ENCODE measurements around the gene KCTD15. TPM values are rescaled to one million over a fixed set of nuclear protein-coding genes. Genes with fewer than 3 reads are reported as not detected.

The KCTD15 gene
- total RNA-seq, 1 experiment from 2014 or later: 41.5 TPM

DNA sequence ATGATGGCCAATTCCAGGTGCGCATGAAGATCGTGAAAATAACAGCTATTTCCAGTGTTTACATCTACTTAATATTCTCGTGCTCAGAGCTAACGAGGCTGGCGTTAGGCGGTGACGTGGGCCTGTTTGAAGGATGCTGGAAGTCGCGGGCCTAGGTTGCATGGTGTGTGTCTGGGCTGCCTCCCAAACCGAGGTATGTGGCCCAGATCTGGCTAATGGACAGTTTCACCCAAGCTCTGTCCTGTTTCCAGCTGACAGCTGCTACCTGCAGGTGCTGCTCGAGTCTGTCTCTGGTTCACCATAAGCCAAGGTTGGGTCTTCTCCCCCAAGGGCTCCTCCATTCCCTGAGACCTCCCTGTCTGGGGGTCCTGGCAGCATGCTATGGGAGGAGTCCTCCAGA, 40.5 kb upstream of the KCTD15 start (continued):
- TF ChIP-seq NR2C2 (CRISPR knock-in tag; IDR thresholded peaks at IDR 0.05): no peak
- TF ChIP-seq ZNF263 (CRISPR knock-in tag; IDR thresholded peaks at IDR 0.05; ENCODE audit: low read depth): no peak
- no peak for TF ChIP-seq ZBTB21 (CRISPR knock-in tag; IDR thresholded peaks at IDR 0.05; ENCODE audit: borderline replicate concordance)
- TF ChIP-seq RELA (CRISPR knock-in tag; IDR thresholded peaks at IDR 0.05; ENCODE audit: borderline replicate concordance): no peak

DNA sequence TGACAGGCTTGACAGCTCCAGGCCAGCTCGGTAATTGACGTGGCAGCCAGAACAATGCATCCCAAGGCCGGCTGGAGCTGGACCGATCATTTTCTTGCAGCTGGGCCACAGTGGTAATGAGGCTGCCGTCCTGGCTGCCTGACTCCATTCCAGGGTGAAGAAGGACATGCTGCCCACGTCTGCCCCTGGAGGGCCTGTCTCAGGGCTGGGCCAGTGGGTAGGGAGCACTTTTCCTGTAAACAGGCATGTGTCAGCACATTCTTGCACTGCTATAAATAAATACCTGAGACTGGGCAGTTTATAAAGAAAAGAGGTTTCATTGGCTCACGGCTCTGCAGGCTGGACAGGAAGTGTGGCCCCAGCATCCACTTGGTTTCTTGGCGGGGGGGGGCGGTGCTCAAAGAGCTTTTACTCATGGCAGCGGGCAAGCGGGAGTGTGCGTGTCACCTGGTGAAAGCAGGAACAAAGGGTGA, 38.1 kb upstream of the KCTD15 start:
- POLR2A ChIA-PET: no interaction called here
- DNase-seq (ENCODE audit: low spot score) (no peak), ATAC-seq (no peak)
- H3K9me3 Mint-ChIP-seq: peaks cover 3% of the 10 kb centered on the region; the same call in 1 of the 2 replicates
- peak overlapping the region; percentile 53; the same call in 1 of the 2 replicates for H3K27ac Mint-ChIP-seq
- no peaks in the 10 kb centered on the region for H3K27me3 Mint-ChIP-seq (ENCODE audit: low read depth)
- H3K36me3 Mint-ChIP-seq: peaks cover 3% of the 10 kb centered on the region; the same call in 1 of the 2 replicates
- TF ChIP-seq, protein P1, sequence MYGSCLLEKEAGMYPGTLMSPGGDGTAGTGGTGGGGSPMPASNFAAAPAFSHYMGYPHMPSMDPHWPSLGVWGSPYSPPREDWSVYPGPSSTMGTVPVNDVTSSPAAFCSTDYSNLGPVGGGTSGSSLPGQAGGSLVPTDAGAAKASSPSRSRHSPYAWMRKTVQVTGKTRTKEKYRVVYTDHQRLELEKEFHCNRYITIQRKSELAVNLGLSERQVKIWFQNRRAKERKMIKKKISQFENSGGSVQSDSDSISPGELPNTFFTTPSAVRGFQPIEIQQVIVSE (CRISPR knock-in tag; IDR thresholded peaks at IDR 0.05; ENCODE audit: borderline replicate concordance): no peak
- no peak for TF ChIP-seq TEAD1 (CRISPR knock-in tag; IDR thresholded peaks at IDR 0.05)
- no peak for TF ChIP-seq JUN (CRISPR knock-in tag; IDR thresholded peaks at IDR 0.05)
- no peak for TF ChIP-seq MYBL2 (CRISPR knock-in tag; IDR thresholded peaks at IDR 0.05)
- no peak for TF ChIP-seq ZNF416 (CRISPR knock-in tag; IDR thresholded peaks at IDR 0.05)
- TF ChIP-seq JAZF1 (CRISPR knock-in tag; IDR thresholded peaks at IDR 0.05): no peak
- TF ChIP-seq, protein P2, sequence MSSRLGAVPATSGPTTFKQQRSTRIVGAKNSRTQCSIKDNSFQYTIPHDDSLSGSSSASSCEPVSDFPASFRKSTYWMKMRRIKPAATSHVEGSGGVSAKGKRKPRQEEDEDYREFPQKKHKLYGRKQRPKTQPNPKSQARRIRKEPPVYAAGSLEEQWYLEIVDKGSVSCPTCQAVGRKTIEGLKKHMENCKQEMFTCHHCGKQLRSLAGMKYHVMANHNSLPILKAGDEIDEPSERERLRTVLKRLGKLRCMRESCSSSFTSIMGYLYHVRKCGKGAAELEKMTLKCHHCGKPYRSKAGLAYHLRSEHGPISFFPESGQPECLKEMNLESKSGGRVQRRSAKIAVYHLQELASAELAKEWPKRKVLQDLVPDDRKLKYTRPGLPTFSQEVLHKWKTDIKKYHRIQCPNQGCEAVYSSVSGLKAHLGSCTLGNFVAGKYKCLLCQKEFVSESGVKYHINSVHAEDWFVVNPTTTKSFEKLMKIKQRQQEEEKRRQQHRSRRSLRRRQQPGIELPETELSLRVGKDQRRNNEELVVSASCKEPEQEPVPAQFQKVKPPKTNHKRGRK (CRISPR knock-in tag; IDR thresholded peaks at IDR 0.05; ENCODE audit: borderline replicate concordance): no peak
- TF ChIP-seq, protein P3, sequence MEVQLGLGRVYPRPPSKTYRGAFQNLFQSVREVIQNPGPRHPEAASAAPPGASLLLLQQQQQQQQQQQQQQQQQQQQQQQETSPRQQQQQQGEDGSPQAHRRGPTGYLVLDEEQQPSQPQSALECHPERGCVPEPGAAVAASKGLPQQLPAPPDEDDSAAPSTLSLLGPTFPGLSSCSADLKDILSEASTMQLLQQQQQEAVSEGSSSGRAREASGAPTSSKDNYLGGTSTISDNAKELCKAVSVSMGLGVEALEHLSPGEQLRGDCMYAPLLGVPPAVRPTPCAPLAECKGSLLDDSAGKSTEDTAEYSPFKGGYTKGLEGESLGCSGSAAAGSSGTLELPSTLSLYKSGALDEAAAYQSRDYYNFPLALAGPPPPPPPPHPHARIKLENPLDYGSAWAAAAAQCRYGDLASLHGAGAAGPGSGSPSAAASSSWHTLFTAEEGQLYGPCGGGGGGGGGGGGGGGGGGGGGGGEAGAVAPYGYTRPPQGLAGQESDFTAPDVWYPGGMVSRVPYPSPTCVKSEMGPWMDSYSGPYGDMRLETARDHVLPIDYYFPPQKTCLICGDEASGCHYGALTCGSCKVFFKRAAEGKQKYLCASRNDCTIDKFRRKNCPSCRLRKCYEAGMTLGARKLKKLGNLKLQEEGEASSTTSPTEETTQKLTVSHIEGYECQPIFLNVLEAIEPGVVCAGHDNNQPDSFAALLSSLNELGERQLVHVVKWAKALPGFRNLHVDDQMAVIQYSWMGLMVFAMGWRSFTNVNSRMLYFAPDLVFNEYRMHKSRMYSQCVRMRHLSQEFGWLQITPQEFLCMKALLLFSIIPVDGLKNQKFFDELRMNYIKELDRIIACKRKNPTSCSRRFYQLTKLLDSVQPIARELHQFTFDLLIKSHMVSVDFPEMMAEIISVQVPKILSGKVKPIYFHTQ (CRISPR knock-in tag; IDR thresholded peaks at IDR 0.05): no peak
- no peak for TF ChIP-seq HMGA2 (CRISPR knock-in tag; IDR thresholded peaks at IDR 0.05)
- TF ChIP-seq, protein P4, sequence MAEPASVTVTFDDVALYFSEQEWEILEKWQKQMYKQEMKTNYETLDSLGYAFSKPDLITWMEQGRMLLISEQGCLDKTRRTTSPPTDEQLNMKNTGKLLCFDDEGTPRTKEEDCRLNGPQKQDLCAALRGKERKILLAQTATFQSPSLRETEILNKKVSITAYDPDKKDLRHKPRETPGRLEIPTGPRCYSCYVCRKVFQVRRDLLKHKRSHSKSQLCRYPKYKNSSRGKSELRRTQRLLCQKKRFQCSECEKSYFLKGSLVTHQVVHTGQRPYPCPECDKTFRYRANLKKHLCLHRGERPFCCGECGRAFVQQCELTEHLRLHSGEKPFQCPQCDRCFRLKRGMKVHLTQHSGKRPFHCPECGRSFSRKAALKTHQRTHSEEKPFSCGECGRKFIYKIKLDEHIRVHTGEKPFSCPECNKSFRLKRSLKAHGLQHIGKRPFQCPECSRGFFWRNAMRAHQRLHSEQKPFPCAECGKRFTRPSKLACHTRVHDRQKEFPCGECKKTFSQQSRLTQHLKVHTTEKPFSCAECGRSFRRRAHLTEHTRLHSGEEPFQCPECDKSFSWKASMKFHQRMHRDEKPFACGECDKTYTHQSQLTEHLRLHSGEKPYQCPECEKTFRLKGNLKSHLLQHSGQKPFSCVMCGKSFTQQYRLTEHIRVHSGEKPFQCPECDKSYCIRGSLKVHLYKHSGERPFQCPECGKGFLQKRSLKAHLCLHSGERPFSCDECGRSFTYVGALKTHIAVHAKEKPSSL (CRISPR knock-in tag; conservative IDR thresholded peaks at IDR 0.05): no peak
- no peak for TF ChIP-seq SMAD3 (CRISPR knock-in tag; IDR thresholded peaks at IDR 0.05; ENCODE audit: borderline replicate concordance)
- TF ChIP-seq, protein P5, sequence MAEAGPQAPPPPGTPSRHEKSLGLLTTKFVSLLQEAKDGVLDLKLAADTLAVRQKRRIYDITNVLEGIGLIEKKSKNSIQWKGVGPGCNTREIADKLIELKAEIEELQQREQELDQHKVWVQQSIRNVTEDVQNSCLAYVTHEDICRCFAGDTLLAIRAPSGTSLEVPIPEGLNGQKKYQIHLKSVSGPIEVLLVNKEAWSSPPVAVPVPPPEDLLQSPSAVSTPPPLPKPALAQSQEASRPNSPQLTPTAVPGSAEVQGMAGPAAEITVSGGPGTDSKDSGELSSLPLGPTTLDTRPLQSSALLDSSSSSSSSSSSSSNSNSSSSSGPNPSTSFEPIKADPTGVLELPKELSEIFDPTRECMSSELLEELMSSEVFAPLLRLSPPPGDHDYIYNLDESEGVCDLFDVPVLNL (CRISPR knock-in tag; IDR thresholded peaks at IDR 0.05; ENCODE audit: borderline replicate concordance, low read depth): no peak
- TF ChIP-seq ELF4 (CRISPR knock-in tag; IDR thresholded peaks at IDR 0.05; ENCODE audit: low read depth): no peak
- TF ChIP-seq ZNF232 (CRISPR knock-in tag; IDR thresholded peaks at IDR 0.05): no peak
- no peak for TF ChIP-seq GRHL2 (CRISPR knock-in tag; IDR thresholded peaks at IDR 0.05; ENCODE audit: insufficient replicate concordance, severe bottlenecking)
- TF ChIP-seq, protein P6, sequence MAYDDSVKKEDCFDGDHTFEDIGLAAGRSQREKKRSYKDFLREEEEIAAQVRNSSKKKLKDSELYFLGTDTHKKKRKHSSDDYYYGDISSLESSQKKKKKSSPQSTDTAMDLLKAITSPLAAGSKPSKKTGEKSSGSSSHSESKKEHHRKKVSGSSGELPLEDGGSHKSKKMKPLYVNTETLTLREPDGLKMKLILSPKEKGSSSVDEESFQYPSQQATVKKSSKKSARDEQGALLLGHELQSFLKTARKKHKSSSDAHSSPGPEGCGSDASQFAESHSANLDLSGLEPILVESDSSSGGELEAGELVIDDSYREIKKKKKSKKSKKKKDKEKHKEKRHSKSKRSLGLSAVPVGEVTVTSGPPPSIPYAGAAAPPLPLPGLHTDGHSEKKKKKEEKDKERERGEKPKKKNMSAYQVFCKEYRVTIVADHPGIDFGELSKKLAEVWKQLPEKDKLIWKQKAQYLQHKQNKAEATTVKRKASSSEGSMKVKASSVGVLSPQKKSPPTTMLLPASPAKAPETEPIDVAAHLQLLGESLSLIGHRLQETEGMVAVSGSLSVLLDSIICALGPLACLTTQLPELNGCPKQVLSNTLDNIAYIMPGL (CRISPR knock-in tag; IDR thresholded peaks at IDR 0.05): no peak
- TF ChIP-seq OVOL2 (CRISPR knock-in tag; IDR thresholded peaks at IDR 0.05; ENCODE audit: borderline replicate concordance): no peak
- no peak for TF ChIP-seq CBFB (CRISPR knock-in tag; IDR thresholded peaks at IDR 0.05; ENCODE audit: low read depth)
- no peak for TF ChIP-seq GTF2I (CRISPR knock-in tag; conservative IDR thresholded peaks at IDR 0.05)
- H3K4me3 Mint-ChIP-seq: no peak overlapping the region
- CTCF ChIA-PET: interaction anchor here (0.9 to 2.1 kb wide), 5 partner anchors 7 to 342 kb away, joined by 3 to 9 read pairs (median 4); no protein-coding TSS in a partner anchor
- H3K4me1 Mint-ChIP-seq: peaks cover 5% of the 10 kb centered on the region

Data from WTC11 (cell line).